NK-92 (cell line): ENCODE results near the gene BTBD3.

Source experiments
- DNase-seq: peaks from one replicate; lab custom pipeline; 2025; ENCODE audit not compliant: unreplicated experiment; lab: John Stamatoyannopoulos, UW

Gene BTBD3

GRCh38 chr20:11965602-11966001 lies 47.9 kb downstream of the BTBD3 start:
- no peak for DNase-seq

- no peak for DNase-seq
Measured at GRCh38 chr20:11966186-11966585, 48.5 kb downstream of the BTBD3 start.

GRCh38 chr20:11970243-11970836 lies 52.6 kb downstream of the BTBD3 start:
- DNase-seq, result no peak

GRCh38 chr20:11972478-11972877 lies 54.8 kb downstream of the BTBD3 start:
- DNase-seq, result no peak
